GM21423 (cell line): ENCODE measurements around the gene G6PC3.
"Not testable (repeated sequence)": the region's sequence is repeated elsewhere in the genome, so short reads cannot be mapped to it uniquely, and the experiment has no call there.

Experiments used
- ATAC-seq: cut with Tn5 transposase; IDR thresholded peaks from one replicate; pipeline ENCODE4 v1.9.1; 2021; ENCODE audit warnings: mild to moderate bottlenecking, moderate library complexity; ENCODE audit not compliant: unreplicated experiment

Gene G6PC3

DNA sequence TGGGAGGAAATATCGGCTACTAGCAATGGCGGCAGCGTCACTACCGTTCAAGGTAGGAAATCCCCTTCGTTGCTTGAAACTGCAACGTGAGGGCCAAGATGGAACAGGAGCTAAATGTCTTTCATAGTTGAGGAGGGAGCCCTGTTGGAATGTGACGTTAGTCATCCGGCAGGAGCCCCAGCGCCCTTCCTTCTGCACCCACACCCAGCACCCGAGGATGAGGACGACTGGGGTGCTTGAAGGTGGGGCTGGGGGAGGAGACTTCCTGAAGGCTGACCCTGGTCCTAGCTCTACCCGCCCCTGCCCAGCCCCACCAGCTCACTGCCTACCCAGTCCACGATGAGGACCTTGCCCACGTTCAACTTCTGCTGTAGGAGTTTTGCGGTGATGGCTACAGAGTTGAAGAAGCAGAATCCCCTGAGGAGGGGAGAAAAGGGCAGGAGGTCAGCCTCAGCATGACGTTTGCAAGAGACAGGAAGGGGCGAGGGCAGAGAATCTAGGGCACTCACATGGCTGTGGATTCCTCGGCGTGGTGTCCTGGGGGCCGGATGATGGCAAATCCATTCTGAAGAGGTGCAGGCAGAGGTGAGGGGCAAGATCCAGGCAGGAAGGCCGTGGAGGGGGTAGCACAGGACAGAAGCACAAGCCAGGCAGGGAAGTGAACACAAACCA, 11.9 kb downstream of the G6PC3 start:
- ATAC-seq = no peak

DNA sequence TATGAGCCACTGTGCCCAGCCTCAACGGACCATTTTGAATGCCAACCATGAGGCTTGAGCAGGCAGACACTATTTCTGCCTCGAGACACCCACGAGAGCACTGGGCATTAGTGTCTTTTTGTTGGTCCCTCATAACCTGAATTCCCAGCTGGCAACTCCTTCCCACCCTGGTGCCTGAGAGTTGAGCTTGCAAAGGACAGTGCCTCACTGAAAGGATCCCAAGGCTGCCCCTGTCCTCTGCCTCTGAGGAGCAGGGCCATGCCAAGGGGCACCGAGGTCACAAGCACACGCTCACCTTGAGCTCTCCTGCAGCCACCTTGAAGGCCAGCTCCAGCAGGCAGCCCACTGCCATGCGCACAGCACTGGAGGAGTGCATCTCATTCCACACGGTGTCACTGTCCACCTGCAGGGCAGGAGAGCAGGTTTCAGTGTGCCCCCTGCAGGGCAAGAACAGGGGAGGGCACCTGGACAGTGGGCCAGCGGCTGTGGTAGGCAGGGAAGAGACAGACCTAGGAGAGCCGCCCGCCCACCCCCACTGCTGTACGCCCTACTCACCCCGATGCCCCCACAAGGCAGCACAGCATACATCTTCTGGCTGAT, 12.8 kb downstream of the G6PC3 start:
- ATAC-seq = no peak

DNA sequence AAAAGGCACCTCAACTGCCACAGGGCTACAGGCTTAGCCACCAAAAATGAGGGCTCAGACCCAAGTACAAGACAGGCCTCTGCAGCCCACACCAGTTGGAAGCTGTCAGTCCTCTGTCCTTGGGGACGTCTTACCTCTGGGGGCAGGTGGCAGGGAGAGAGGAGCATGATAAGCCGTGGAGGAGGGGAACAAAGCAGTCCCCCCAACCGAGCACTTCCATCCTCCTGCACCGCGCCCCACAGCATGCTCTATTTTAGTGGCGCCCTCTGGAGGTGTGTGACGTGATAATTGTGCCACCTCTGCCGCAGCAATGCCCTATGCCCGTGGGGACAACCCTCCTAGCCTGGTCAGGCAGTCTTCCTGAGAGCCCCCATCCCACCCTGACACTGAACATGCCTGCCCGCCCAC, 13.6 kb downstream of the G6PC3 start:
- ATAC-seq = no peak

DNA sequence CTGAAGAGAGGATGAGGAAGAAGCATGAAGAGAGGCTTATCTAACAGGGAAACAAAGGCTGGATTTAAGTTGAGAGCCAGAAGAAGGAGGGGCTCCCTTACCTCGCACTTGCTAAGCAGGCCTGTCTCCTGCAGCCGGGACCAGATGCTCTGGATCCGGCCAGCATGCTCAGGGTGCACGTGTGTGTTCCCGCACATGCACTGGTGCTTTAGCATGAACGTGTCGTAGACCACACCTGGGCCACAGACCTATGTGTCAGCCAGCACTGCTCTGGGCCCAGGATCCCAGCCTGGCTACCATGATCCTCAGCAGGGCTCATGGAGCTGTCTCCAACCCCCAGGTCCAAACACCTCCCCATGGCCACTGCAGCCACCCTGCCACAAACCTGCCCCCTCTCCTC, 14.4 kb downstream of the G6PC3 start:
- ATAC-seq = no peak

DNA sequence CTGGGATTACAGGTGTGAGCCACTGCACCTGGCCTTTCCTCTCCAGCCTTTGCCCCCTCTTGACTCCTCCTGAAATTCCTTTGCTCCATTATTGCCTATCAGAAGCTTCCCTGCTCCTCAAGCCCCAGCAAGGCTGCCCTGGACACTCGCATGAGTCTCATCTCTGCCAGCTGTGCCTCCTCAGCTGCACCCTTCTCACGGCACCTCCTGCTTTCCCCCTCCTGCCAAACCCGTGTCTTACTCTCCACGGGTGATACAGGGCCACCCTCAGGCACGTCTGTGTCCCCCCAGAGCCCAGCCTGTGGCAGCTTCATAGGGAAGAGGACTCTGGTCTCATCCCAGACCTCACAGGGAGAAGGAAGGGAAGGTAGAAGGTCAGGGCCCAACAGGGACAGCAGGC, 15.4 kb downstream of the G6PC3 start:
- no peak for ATAC-seq

DNA sequence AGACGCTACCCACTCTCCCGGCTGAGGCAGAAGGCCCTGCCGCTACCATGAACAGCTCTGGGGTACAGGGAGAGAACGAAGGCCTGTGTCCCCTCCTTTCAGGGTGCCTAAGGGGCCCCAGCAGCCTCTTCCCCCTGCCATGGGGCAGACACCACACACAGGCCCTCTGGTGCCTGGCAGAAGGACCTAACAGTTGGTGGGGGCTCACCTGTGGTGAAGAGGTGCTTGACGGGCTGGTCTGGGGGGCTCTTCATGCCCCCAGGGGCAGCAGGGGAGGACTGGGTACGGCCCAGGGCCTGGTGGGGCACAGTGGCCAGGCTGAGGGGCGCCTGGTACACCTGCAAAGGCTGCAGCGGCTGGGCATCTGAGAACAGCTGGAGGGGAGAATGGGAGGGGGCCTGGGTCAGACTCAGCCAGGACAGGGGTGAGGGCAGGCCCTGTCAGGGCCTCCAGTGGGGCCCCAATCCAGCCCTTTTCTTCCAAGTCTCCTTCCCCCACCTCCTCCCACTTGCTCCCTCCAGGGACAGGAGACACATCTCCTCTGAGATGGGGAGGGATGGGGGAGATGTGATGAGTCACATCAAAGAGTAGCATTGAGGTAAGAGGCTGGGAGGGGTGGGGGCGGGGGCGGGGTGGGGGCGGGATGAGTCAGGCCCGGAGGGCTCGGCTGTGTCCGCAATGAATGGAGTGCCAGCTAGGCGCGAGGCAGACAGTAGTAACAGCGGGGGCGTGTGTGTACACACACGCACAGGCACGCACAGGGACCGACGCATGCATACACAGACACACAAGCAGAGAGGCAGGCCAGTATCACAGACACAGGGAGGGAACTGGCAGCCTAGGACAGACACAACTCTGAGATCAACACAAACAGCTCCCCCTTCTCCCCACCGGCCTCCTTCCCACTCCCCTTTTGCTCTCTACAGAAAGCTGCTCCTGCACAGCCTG, 16.1 kb downstream of the G6PC3 start:
- ATAC-seq = no peak

DNA sequence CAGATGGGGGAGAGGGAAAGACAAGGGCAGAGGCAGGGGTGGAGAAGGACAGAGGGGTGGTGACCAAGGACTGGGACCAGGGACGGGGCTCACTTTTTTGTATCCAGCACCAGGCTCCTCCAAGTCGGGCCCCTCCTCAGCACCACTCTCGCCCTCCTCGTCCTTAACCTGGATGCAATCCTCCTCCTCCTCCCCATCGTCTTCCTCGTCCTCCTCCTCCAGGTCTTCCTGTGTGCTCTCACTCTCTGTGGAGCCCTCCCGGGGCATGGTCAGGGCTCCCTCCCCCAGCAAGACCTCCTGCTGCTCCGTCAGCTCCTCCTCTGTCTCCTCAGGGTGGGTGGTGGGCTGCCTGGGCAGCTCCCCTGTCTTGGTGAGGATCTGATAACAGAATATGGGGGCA, 16.8 kb downstream of the G6PC3 start:
- no peak for ATAC-seq

DNA sequence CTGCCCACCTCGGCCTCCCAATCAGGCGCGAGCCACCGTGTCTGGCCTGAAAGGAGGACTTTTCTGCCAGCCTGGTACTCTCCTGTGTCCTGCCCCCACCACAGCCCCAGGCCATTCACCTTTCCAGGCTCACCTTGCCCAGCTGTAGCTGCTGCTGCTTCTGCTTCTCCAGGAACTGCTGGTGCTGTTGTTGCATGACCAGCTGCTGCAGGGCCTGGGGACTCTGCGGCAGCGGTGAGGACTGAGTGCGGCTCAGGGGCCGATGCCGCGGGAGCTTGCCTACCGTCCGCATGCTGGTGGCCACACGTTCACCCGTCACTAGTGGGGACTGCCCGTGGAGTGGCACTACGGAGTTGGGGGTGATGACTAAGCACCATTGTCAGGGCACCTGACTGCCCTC, 17.7 kb downstream of the G6PC3 start:
- no peak for ATAC-seq

DNA sequence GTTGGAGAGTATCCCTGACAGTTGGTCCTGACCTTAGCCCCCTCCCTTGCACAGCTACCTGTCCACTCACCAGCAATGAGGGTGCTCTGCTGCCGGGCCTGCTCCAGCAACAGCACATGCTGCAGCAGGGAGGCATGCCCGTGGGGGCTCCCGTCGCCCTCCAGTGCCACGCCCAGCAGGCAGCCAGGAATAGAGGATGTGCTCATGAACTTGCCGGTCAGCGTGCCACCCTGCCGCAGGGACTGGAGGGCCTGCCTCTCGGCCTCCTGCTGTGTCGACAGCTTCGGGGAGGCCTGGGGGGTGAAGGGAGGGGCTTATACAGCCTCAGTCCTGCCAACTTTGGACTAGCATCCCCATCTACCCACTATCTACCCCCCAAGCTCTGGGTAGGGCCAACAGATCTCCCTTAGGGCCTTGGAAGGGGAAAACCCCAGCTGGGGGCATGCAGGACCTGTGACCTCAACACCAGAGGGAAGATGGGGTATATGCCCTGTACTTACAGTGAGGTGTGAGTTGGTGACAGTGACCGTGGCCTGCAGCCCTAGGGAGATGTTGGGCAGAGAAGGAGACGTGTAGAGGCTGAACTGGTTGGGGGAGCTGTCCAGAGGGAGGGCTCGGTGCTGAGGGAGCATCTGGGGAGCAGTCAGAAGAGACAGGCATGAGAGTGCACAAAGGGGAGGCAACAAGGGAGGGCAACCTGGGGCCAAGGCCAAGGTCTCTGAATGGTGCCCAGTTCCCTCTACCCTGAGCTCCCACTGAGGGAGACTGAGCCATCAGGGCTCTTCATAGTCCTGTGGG, 20.9 kb downstream of the G6PC3 start:
- no peak for ATAC-seq

DNA sequence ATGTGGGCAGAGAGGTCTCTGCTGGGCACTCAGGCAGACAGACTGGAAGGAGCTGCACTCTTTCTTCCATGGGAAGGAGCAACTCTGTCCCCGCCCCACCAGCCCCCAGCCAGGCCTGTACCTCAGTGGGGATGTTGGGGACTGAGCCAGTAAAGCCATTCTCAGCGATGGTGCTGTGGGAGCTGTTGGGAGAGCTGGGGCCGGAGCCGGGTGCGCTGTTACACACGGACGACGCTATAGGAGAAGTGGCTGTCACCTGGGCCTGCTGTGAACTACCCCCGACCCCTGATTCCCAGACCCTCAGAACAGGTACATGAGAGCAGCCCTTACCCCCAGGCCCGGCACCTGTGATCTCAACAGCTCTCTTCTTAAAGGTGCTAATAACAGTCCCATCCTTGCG, 21.5 kb downstream of the G6PC3 start:
- no peak for ATAC-seq

DNA sequence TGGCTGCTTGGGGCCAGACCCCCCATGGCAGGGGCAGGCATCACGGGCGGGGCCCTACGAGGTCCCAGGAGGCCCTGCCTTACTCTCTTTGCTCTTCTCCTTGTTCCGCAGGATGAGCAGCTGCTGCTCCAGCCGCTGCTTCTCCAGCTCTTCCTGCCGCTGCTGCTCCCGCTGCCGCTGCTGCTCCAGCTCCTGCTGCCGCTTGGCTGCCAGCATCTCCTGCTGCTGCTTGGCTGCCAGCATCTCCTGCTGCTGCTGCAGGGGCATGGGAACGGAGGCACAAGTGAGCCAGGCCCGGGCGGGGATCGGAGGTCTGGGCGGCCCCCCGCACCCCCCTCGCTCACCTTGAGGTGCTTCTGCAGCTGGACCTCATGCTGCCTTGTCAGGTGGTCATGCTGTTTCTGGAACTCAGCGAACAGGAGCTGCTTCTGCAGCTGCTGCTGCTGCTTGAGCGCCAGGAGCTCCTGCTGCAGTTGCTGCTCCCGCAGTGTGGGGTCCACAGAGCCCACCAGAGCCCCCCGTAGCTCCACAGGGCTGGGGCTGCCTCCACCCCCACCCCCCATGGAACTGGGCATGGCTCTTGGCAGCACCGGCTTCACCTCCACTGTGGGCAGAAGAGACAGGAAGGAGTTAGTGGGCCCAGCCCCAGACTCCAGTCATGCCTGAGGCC, 22.8 kb downstream of the G6PC3 start:
- no peak for ATAC-seq

DNA sequence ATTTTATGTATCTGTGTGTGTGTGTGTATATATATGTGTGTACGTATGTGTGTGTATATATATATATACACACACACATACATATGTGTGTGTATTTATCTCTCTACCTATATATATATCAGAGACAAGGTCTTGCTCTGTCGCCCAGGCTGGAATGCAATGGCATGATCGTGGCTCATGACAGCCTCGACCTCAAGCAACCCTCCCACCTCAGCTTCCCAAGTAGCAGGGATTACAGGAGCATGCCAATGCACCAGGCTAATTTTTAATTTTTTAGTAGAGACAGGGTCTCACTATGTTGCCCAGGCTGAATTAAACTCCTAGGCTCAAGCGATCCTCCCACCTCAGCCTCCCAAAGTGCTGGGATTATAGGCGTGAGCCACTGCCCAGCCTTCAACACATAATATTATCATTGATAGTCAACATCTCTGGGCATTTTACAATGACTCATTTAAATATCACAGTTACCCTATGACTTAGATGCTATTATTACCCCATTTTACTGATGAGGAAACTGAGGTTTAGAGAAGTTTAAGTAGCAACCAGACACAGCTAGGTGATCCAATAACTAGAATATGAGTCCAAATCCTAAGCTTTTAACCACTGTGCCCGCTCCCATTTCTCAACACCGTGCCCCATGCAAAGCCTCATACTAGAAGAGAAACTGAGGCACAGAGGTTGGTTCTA, 24.3 kb downstream of the G6PC3 start:
- no peak for ATAC-seq

DNA sequence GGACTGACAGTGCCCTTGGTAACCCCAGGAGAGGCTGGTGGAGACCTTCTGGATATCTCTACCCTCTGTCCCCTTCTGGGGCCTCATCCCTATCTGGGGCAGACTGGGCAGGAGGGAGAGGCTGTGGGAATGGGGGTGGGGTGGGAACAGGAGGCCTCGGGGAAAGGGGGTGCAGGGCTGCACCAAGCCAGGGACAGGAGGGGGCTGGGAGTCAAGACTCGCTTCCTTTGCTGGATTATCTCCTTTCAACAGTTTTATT, 24.8 kb downstream of the G6PC3 start:
- ATAC-seq = no peak

DNA sequence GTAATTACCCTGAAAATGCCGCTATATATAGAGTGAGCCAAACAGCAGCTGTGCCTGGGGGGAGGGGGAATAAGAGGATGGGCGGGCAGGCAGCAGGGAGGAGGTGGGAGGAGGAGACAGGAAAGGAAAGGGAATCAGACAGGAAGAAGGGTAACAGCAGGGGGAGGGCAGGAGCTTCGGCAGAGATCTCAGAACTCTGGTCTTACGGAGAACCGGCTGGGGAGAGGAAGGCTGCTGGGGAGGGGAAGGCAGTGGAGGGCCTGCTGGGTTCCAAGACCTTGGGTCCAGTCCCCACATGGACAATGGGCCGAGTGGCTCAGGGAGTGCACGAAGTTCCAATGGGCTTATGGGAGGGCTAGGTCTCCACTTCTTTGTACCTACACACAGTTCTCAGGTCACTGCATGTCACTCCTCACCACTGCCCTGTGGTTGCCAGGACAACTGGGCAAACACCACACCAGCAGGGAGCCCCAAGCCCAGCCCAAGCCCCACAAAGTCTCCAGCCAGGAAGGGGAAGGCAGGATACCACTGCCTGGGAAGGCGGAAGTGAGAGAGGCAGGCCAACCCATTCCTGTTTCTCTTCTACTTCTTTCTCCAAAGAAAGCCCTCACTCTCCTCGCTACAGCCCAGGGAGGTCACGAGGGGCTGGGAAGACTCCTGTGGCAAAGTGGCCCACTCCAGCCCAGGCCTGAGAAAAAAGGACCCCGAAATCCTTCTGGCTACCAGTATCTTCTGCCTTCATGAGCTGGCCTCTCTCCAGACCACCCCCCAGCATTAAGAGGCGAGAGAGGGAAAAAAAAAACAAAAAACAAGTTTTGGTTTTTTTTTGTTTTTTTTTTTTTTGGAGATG, 25.3 kb downstream of the G6PC3 start:
- ATAC-seq = no peak

DNA sequence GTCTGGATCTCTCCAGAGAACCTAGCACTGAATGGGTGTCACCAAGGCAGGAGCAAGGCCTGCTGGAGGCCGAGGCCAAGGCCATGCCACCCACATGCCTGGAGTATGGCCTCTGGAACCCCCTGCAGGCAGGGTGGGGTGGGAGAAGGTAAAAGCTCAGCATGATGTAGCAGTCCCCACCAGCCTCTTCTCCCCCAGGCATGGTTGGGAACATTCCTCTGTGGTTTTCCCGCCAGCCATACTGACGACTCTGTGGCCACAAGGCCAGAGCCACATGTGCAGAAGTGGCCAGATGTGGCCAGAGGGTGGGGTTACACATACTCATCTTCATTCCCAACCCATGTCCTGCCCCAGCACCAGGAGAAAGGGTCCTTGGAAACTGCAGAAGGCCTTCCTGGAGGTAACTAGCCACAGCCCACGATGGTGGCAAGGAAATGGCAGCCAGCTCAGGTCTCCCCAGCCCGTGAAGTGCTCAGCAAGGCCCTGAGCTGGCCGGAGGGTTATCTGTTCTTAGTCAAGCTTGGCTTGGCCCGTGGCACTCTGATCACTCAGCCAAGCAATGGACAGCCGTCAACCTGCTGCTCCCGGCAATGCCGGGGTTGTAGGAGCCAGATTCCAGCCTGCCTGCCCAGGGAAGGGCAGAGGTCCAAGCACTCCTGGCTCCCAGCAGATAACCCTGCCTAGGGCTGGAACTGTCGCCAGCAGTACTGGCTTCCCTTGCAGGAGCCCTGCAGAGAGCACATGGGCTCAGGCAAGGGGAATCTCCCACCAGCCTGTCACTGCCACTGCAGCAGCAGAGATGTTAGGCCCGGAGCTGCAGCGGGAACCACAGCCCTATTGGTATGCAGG, 26.8 kb downstream of the G6PC3 start:
- ATAC-seq = no peak

DNA sequence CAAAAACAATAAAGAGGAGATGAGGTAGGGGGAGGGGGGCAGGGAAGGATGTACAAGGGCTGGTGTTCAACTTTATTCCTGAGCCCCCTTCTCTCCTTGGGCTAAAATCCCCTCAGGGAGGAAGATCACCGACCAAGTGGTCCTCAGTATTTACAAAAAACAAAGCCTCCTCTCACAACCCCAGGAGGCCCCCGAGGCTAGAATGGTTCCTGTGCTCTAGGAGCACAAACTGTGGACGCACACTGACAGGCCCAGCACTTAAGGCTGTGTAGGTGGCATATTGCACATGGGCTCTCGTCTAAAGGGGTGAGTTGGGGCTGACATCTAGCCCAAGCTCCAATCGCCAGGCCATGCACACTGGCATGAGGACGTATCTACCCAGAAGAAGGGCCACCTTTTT, 31.3 kb downstream of the G6PC3 start:
- ATAC-seq = not testable (repeated sequence)

DNA sequence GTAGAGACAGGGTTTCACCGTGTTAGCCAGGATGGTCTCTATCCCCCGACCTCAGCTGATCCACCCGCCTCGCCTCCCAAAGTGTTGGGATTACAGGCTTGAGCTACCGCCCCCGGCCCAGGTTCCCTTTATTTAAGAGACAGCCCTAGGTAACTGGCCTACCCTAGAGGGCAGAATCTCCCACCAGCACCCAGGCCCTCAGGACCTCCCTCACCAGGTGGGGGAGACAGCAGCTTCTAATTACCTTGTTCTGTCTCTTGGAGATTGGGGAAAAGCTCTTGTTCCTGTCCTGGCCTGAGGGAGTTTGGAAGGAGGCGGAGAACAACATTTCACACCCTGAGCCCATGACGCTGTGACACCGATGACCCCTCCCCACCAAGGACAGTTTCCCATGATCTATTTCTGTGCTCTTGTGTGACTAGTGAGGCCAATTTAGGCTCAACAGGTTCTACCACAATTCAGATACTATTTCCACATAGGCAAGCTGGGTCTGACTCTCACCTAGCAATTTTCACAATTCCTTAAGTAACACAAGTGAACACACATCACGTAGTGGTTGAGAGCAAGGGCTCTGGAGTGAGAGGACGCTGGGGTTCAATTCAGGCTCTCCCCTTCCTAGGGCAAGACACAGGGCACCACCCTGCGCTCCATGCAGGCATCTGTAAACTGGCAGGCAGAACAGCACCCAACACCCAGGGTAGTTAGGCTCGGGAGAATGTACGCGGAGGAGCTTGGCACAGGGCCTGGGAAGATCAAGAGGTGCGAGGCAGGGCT, 32.5 kb downstream of the G6PC3 start:
- no peak for ATAC-seq

DNA sequence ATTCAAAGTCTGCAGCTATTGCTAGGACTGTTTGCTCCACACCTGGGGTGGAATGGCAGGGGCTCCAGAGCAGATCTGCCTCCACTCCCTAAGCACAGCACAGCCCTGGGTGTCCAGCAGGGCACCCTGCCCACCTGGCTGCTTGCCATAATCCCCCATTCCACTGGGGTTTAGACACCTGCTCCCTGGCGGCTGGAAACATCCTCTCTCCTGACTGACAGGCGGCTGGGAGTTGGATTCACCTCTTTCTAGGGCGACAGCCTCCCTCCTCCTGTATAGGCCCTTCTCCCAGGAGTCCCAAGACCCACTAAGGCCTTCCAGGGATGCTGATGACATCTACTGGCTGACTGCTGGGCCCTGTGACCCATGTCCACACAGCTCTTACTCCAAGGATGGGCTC, 34.9 kb downstream of the G6PC3 start:
- no peak for ATAC-seq
